Measurements from ENCODE around the gene CEP43.

CEP43 gene

GRCh38 chr6:167000759-167001158 lies 1.6 kb downstream of the CEP43 start:
- Histone ChIP-seq H3K4me3 (ENCODE audit: low read length) (no peak overlapping the region), H3K4me1 (ENCODE audit: control insufficient read depth, insufficient read depth, low read length) (peaks cover 6% of the 10 kb centered on the region), H3K36me3 (ENCODE audit: control insufficient read depth, insufficient read depth, low read length) (peaks cover 2% of the 10 kb centered on the region), H3K9ac (ENCODE audit: low read length) (no peak overlapping the region), H3K27ac (ENCODE audit: low read depth, low read length) (no peak overlapping the region), H3K27me3 (ENCODE audit: control insufficient read depth, insufficient read depth, low read length) (no peaks in the 10 kb centered on the region)

GRCh38 chr6:167005350-167006159 lies 6.4 kb downstream of the CEP43 start:
- Histone ChIP-seq H3K27ac (ENCODE audit: low read depth, low read length) (no peak overlapping the region), H3K9ac (ENCODE audit: low read length) (no peak overlapping the region), H3K36me3 (ENCODE audit: control insufficient read depth, insufficient read depth, low read length) (peaks cover 2% of the 10 kb centered on the region), H3K4me3 (ENCODE audit: low read length) (no peak overlapping the region), H3K4me1 (ENCODE audit: control insufficient read depth, insufficient read depth, low read length) (peaks cover 3% of the 10 kb centered on the region), H3K27me3 (ENCODE audit: control insufficient read depth, insufficient read depth, low read length) (no peaks in the 10 kb centered on the region)

- H3K36me3 ChIP-seq (ENCODE audit: control insufficient read depth, insufficient read depth, low read length): peaks cover 14% of the 10 kb centered on the region
- H3K4me1 ChIP-seq (ENCODE audit: control insufficient read depth, insufficient read depth, low read length): peaks cover 3% of the 10 kb centered on the region
- no peak overlapping the region for H3K27ac ChIP-seq (ENCODE audit: low read depth, low read length)
- H3K27me3 ChIP-seq (ENCODE audit: control insufficient read depth, insufficient read depth, low read length): no peaks in the 10 kb centered on the region
- no peak overlapping the region for H3K9ac ChIP-seq (ENCODE audit: low read length)
- H3K4me3 ChIP-seq (ENCODE audit: low read length): no peak overlapping the region
These were observed 8.8 kb downstream of the CEP43 start for GRCh38 chr6:167007985-167008384.

DNA sequence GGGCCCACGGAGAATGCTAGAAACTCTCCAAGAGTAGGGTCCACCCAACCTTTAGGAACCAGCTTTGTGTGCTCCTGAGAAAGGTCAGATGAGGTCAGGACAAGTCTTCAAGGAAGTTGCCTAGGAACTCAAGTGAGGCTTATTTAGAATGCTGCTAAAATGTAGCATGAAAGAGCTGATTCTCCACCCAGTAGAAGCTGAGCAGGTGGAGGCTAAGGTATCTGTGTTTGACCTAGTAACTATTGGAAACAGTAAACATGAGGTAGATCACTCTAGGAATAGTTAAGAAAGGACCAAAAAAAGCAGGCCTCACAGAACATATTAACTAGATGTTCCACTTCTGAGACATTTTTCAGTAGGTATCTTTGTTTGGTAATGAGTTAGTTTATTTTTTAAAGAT lies 13.9 kb downstream of the CEP43 start:
- H3K27ac ChIP-seq (ENCODE audit: low read depth, low read length): no peak overlapping the region
- peaks cover 14% of the 10 kb centered on the region for H3K36me3 ChIP-seq (ENCODE audit: control insufficient read depth, insufficient read depth, low read length)
- no peak overlapping the region for H3K9ac ChIP-seq (ENCODE audit: low read length)
- H3K4me3 ChIP-seq (ENCODE audit: low read length): no peak overlapping the region
- H3K27me3 ChIP-seq (ENCODE audit: control insufficient read depth, insufficient read depth, low read length): no peaks in the 10 kb centered on the region
- no peaks in the 10 kb centered on the region for H3K4me1 ChIP-seq (ENCODE audit: control insufficient read depth, insufficient read depth, low read length)

DNA sequence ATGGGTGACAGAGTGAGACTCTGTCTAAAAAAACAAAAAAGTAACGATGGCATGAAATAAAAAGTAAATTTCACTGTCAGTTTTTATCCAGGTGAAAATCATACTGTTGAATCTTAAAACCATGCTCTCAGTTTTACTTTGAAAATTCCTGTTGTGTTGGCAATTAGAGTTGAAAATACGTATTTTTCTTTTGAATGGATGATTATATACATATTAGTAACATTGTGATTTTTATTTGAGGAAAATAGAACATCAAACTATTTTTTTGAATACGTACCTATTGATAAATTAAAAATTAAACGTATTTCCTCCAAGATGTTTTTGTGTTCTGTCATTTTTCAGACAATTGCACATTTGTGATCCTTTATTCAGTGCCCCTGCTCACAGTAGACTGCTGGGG lies 14.7 kb downstream of the CEP43 start:
- no peak overlapping the region for H3K27ac ChIP-seq (ENCODE audit: low read depth, low read length)
- no peak overlapping the region for H3K4me3 ChIP-seq (ENCODE audit: low read length)
- H3K27me3 ChIP-seq (ENCODE audit: control insufficient read depth, insufficient read depth, low read length): no peaks in the 10 kb centered on the region
- no peak overlapping the region for H3K9ac ChIP-seq (ENCODE audit: low read length)
- peaks cover 15% of the 10 kb centered on the region for H3K36me3 ChIP-seq (ENCODE audit: control insufficient read depth, insufficient read depth, low read length)
- no peaks in the 10 kb centered on the region for H3K4me1 ChIP-seq (ENCODE audit: control insufficient read depth, insufficient read depth, low read length)

GRCh38 chr6:167015302-167015701 lies 16.1 kb downstream of the CEP43 start:
- peaks cover 15% of the 10 kb centered on the region for H3K36me3 ChIP-seq (ENCODE audit: control insufficient read depth, insufficient read depth, low read length)
- H3K27ac ChIP-seq (ENCODE audit: low read depth, low read length): no peak overlapping the region
- H3K9ac ChIP-seq (ENCODE audit: low read length): no peak overlapping the region
- H3K27me3 ChIP-seq (ENCODE audit: control insufficient read depth, insufficient read depth, low read length): no peaks in the 10 kb centered on the region
- H3K4me1 ChIP-seq (ENCODE audit: control insufficient read depth, insufficient read depth, low read length): no peaks in the 10 kb centered on the region
- H3K4me3 ChIP-seq (ENCODE audit: low read length): no peak overlapping the region

GRCh38 chr6:167020206-167020605 lies 21.0 kb downstream of the CEP43 start:
- Histone ChIP-seq H3K27ac (ENCODE audit: low read depth, low read length) (no peak overlapping the region), H3K4me3 (ENCODE audit: low read length) (no peak overlapping the region), H3K4me1 (ENCODE audit: control insufficient read depth, insufficient read depth, low read length) (no peaks in the 10 kb centered on the region), H3K9ac (ENCODE audit: low read length) (no peak overlapping the region), H3K27me3 (ENCODE audit: control insufficient read depth, insufficient read depth, low read length) (no peaks in the 10 kb centered on the region), H3K36me3 (ENCODE audit: control insufficient read depth, insufficient read depth, low read length) (peaks cover 4% of the 10 kb centered on the region)

DNA sequence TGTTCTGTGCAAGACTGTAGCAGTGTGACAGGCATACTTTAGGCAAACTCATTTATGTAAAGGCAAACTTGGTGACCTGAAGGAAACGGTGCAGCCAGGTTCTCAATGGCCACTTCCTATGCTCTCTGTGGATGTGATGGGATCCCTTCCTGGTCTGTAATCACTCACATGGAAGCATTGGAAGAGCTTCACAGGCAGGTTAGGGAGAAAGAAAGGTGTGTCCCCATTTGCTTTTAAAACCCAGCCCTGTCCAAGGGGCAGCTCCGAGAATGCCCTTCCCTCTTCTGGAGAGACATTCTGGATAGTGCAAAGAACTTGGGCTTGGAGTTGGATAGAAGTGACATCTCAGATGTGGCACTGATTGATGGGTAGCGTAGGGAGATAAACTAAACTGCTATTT lies 28.1 kb downstream of the CEP43 start:
- Histone ChIP-seq H3K4me1 (ENCODE audit: control insufficient read depth, insufficient read depth, low read length) (no peaks in the 10 kb centered on the region), H3K4me3 (ENCODE audit: low read length) (no peak overlapping the region), H3K27me3 (ENCODE audit: control insufficient read depth, insufficient read depth, low read length) (no peaks in the 10 kb centered on the region), H3K36me3 (ENCODE audit: control insufficient read depth, insufficient read depth, low read length) (peaks cover 8% of the 10 kb centered on the region), H3K9ac (ENCODE audit: low read length) (no peak overlapping the region), H3K27ac (ENCODE audit: low read depth, low read length) (no peak overlapping the region)

DNA sequence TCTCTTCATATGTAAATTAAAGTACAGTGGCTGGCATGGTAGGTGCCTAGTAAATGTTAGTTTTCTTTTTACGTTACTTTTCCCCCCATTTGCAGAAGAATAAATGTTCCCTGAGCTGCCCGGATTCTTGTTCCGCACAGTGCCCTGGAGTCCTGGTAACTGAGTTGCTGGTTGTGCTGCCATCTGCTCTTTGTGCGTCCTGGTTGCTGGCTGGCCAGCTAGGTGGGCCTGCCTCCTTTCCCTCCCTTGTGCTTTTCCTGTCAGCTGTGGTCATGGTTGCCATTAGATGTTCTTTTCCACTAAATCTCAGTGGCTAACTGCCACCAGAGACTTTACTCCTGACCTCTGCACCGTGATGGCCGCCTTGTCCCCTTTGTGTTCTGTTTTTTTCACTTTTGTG lies 28.6 kb downstream of the CEP43 start:
- Histone ChIP-seq H3K27ac (ENCODE audit: low read depth, low read length) (no peak overlapping the region), H3K4me1 (ENCODE audit: control insufficient read depth, insufficient read depth, low read length) (no peaks in the 10 kb centered on the region), H3K36me3 (ENCODE audit: control insufficient read depth, insufficient read depth, low read length) (peaks cover 8% of the 10 kb centered on the region), H3K4me3 (ENCODE audit: low read length) (no peak overlapping the region), H3K27me3 (ENCODE audit: control insufficient read depth, insufficient read depth, low read length) (no peaks in the 10 kb centered on the region), H3K9ac (ENCODE audit: low read length) (no peak overlapping the region)

GRCh38 chr6:167030222-167031072 lies 31.2 kb downstream of the CEP43 start:
- H3K9ac ChIP-seq (ENCODE audit: low read length): no peak overlapping the region
- peaks cover 11% of the 10 kb centered on the region for H3K36me3 ChIP-seq (ENCODE audit: control insufficient read depth, insufficient read depth, low read length)
- H3K4me3 ChIP-seq (ENCODE audit: low read length): no peak overlapping the region
- H3K4me1 ChIP-seq (ENCODE audit: control insufficient read depth, insufficient read depth, low read length): no peaks in the 10 kb centered on the region
- H3K27me3 ChIP-seq (ENCODE audit: control insufficient read depth, insufficient read depth, low read length): no peaks in the 10 kb centered on the region
- no peak overlapping the region for H3K27ac ChIP-seq (ENCODE audit: low read depth, low read length)

GRCh38 chr6:167031082-167031709 lies 32.0 kb downstream of the CEP43 start:
- H3K4me1 ChIP-seq (ENCODE audit: control insufficient read depth, insufficient read depth, low read length): no peaks in the 10 kb centered on the region
- no peaks in the 10 kb centered on the region for H3K27me3 ChIP-seq (ENCODE audit: control insufficient read depth, insufficient read depth, low read length)
- no peak overlapping the region for H3K4me3 ChIP-seq (ENCODE audit: low read length)
- H3K27ac ChIP-seq (ENCODE audit: low read depth, low read length): no peak overlapping the region
- peaks cover 12% of the 10 kb centered on the region for H3K36me3 ChIP-seq (ENCODE audit: control insufficient read depth, insufficient read depth, low read length)
- H3K9ac ChIP-seq (ENCODE audit: low read length): no peak overlapping the region

GRCh38 chr6:167034056-167034455 lies 34.9 kb downstream of the CEP43 start:
- no peak overlapping the region for H3K27ac ChIP-seq (ENCODE audit: low read depth, low read length)
- peaks cover 13% of the 10 kb centered on the region for H3K36me3 ChIP-seq (ENCODE audit: control insufficient read depth, insufficient read depth, low read length)
- no peak overlapping the region for H3K9ac ChIP-seq (ENCODE audit: low read length)
- no peak overlapping the region for H3K4me3 ChIP-seq (ENCODE audit: low read length)
- no peaks in the 10 kb centered on the region for H3K4me1 ChIP-seq (ENCODE audit: control insufficient read depth, insufficient read depth, low read length)
- no peaks in the 10 kb centered on the region for H3K27me3 ChIP-seq (ENCODE audit: control insufficient read depth, insufficient read depth, low read length)
